ENCODE results near the gene RANBP10.

GRCh38 chr16:67718668-67719047 is 87.7 kb downstream of the RANBP10 start:
- TF ChIP-seq CTCF (conservative IDR thresholded peaks at IDR 0.05) (no peak), ZFX (IDR thresholded peaks at IDR 0.05) (no peak)
